AG04450 (cell line): ENCODE data around the gene XKR8. TPM values are rescaled to one million over a fixed set of nuclear protein-coding genes. Genes with fewer than 3 reads are reported as not detected.

Experiments used
- CTCF ChIA-PET: fragments of 300-600, 350-600 bp; formaldehyde crosslinking; extraction: SDS; loops from one replicate; lab custom pipeline; 2022; ENCODE audit warnings: antibody characterized with exemption, inconsistent platforms; lab: Charles Lee
- POLR2A ChIA-PET: fragments of 350-600 bp; formaldehyde crosslinking; extraction: SDS; loops from one replicate; lab custom pipeline; 2021; ENCODE audit warnings: antibody characterized with exemption, inconsistent platforms; lab: Yijun Ruan, JAX
- DNase-seq: peaks from one replicate; pipeline ENCODE4 v3.0.0-alpha.2; 2011; ENCODE audit warnings: low read depth, low spot score
- H3K27ac ChIP-seq: one replicate; pipeline ENCODE4 v1.5.1; 2012; ENCODE audit warnings: low read depth, low read length, control low read depth
- H3K27me3 ChIP-seq: one replicate; pipeline ENCODE4 v1.6.0; 2012; ENCODE audit warnings: low read length; ENCODE audit not compliant: control insufficient read depth, insufficient read depth
- H3K4me3 ChIP-seq: 2 replicates; pipeline ENCODE4 v1.5.1; 2011; ENCODE audit warnings: mild to moderate bottlenecking, low read depth, low read length, control low read depth
- H3K9me3 ChIP-seq: 2 replicates; pipeline ENCODE4 v1.5.1; 2012; ENCODE audit warnings: low read length; ENCODE audit not compliant: control insufficient read depth, insufficient read depth
- CTCF ChIP-seq: IDR thresholded peaks from 2 replicates; pipeline ENCODE4 v1.5.1; 2011; ENCODE audit warnings: low read depth, low read length, control low read depth, inconsistent platforms
- polyA plus RNA-seq: library from polyadenylated mRNA; depleted of rRNA; stranded (reverse); fragments of >200 nt; gene quantifications from 2 replicates; pipeline ENCODE4 v1.2.3, GENCODE V29; 2011

XKR8 gene
- polyA plus RNA-seq, 1 experiment: 7.9 TPM

GRCh38 chr1:27941671-27942540 is 17.9 kb upstream of the XKR8 start:
- no peak for TF ChIP-seq CTCF
- ChIA-PET CTCF (no interaction called here), POLR2A (no interaction called here)
- H3K4me3 ChIP-seq: no peak overlapping the region
- peaks cover 6% of the 10 kb centered on the region for H3K27me3 ChIP-seq
- DNase-seq: no peak
- H3K9me3 ChIP-seq: no peaks in the 10 kb centered on the region
- no peak overlapping the region for H3K27ac ChIP-seq

GRCh38 chr1:27945020-27945419 is 14.8 kb upstream of the XKR8 start:
- TF ChIP-seq CTCF: no peak
- no peak for DNase-seq
- Histone ChIP-seq H3K27ac (no peak overlapping the region), H3K27me3 (peaks cover 8% of the 10 kb centered on the region), H3K4me3 (no peak overlapping the region), H3K9me3 (no peaks in the 10 kb centered on the region)
- POLR2A ChIA-PET: no interaction called here
- CTCF ChIA-PET: no interaction called here

- no peak for TF ChIP-seq CTCF
- ChIA-PET POLR2A (no interaction called here), CTCF (interaction anchor here (1.4 kb wide), 1 partner anchor 31 kb away, joined by 4 read pairs; no protein-coding TSS in a partner anchor)
- no peak for DNase-seq
- Histone ChIP-seq H3K4me3 (no peak overlapping the region), H3K9me3 (no peaks in the 10 kb centered on the region), H3K27me3 (peaks cover 18% of the 10 kb centered on the region), H3K27ac (no peak overlapping the region)
Measured at GRCh38 chr1:27949027-27949426, 10.7 kb upstream of the XKR8 start.

- POLR2A ChIA-PET: no interaction called here
Measured at GRCh38 chr1:27951396-27951795, 8.4 kb upstream of the XKR8 start.

More at GRCh38 chr1:27951396-27951795, 8.4 kb upstream of the XKR8 start:
- Histone ChIP-seq H3K9me3 (no peaks in the 10 kb centered on the region), H3K27ac (no peak overlapping the region), H3K4me3 (no peak overlapping the region), H3K27me3 (peaks cover 27% of the 10 kb centered on the region)
- CTCF ChIA-PET: interaction anchor here (0.7 kb wide), 1 partner anchor 22 kb away, joined by 3 read pairs; no protein-coding TSS in a partner anchor
- TF ChIP-seq CTCF: no peak
- no peak for DNase-seq
